Body of pancreas (tissue), 4 donors: ENCODE measurements around the gene GRAP2.

Source experiments
- POLR2A ChIP-seq, 3 donors: fragments of 450-650 bp; IDR thresholded peaks; one replicate each; pipeline ENCODE4 v1.6.1; 2016; ENCODE audit warnings: antibody characterized with exemption in 3 of 3, mild to moderate bottlenecking in 2 of 3
- TF ChIP-seq, protein P1 (sequence below), 7 experiments: fragments of 450-650 bp in 4 of 7; fragments of 200-600 bp in 3 of 7; sonication (generic) in 3 of 7; IDR thresholded peaks; one replicate each; pipeline ENCODE4 v1.5.1; 2016 to 2019; ENCODE audit warnings: antibody characterized with exemption in 7 of 7

DNA sequence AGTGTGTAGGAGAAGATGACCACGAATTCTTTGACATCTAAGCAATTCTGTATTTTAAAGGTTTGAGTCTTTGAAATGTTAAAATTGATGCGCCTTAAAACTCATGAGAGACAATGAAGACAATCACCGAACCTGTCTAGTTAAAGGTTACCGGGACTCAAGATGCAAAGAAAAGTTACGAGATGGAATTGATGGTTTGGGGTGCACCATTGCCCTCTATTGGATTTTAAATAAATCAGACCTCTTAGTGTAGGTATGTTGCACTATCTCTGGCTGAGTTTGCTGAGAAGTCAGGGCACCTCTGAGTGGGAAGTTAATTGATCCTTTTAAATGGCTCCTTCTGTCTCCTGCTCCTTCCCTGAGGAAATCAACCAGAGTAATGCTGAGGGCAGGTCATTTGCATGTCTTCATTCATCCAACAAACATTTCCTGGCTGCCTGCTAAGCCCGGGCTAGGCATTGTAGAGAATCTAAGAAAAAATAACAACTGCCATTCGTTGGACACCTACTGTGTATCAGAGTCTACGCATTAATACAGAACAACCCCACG, 39.9 kb downstream of the GRAP2 start:
- TF ChIP-seq, protein P1, sequence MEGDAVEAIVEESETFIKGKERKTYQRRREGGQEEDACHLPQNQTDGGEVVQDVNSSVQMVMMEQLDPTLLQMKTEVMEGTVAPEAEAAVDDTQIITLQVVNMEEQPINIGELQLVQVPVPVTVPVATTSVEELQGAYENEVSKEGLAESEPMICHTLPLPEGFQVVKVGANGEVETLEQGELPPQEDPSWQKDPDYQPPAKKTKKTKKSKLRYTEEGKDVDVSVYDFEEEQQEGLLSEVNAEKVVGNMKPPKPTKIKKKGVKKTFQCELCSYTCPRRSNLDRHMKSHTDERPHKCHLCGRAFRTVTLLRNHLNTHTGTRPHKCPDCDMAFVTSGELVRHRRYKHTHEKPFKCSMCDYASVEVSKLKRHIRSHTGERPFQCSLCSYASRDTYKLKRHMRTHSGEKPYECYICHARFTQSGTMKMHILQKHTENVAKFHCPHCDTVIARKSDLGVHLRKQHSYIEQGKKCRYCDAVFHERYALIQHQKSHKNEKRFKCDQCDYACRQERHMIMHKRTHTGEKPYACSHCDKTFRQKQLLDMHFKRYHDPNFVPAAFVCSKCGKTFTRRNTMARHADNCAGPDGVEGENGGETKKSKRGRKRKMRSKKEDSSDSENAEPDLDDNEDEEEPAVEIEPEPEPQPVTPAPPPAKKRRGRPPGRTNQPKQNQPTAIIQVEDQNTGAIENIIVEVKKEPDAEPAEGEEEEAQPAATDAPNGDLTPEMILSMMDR (IDR thresholded peaks at IDR 0.05) = no peak
- TF ChIP-seq POLR2A (IDR thresholded peaks at IDR 0.05) = no peak
